Measurements from ENCODE around the gene PTPRJ.

Gene PTPRJ

DNA sequence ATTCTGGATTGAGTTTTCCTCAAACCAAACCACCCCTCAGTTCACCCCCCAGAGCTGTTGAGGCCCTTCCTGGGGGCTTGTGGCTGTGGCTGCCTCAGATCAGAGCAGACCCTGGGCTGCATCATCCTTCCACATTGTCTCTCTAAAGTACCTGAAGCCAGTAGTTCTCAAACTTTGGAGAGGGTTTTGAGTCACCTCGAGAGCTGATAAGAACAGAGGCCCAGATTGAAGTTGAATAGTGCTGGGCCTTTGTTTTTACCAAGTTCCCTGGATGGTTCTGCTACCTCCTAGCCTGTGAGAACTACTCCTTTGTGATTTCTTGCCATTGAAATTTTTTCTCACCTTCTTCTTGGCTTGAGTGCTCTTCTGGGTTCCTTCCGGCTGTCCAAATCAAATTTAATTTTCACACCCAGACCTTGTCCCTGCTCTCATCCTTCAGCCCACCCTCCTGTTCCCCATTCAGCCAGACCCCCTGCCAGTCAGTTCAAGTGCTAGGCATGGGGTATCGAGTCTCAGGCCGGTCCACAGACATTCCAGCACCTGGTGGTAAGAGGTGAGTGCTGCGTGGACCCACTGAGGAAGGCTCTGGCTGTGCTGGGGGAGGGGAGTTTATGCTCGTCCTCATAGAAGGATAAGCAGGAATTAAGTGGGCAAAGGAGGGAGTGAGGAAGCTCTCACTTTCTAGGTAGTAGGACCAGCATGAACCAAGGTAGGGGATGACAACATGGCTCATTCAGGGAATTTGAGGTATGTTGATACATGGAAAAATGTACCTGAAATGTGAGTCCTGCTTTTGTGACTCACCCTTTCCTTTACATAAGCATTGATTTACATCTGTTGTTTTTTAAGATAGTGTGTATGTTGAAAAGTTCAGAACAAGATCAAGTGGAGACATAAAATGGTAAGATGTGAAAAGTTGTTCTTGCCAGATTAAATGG is 116.5 kb downstream of the PTPRJ start:
- DNase-seq = peak; percentile 58

DNA sequence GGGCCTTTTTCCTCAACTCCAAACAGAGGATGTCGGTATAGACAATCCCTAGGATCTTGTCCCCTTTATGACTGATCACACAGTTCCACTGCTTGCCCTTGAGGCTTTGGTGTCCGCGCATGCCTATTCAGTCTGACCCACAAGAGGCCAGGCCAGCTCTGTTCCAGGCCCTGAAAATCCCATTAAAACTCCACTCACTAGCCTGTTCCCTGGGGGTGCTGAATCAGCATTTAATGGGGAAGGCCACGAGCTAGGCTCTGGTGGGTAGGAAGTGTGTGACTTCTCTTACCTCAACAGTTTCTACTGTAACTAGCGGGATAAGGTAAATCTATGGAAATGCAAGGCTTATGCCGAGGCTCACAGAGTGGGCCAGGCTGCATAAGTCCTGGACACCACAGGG is 117.7 kb downstream of the PTPRJ start:
- DNase-seq = no peak

DNA sequence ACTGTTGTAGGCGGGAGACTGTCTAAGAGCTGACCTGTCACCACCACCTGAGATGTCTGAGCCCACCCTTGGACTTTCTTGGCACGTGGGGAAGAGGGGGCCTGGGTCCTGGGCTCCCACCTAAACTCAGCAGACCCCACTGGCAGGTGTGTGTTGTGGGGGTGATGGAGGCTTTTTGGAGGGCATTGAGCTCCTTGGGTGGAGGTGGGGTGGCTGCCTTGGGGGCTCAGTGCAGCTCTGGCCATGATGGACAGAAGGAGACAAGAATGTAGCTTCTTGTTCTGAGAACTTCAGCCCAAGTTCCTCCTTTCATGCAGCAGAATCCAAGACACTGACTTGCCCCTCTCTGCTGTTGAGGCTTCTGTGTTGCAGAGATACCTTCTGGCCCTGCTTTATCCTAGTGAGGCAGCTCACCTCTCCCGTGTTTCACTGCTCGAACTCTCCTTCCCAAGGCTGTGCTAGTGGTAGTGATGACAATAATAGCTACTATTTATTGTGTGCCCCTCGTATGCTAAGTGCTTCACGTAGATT is 119.6 kb downstream of the PTPRJ start:
- DNase-seq = no peak

DNA sequence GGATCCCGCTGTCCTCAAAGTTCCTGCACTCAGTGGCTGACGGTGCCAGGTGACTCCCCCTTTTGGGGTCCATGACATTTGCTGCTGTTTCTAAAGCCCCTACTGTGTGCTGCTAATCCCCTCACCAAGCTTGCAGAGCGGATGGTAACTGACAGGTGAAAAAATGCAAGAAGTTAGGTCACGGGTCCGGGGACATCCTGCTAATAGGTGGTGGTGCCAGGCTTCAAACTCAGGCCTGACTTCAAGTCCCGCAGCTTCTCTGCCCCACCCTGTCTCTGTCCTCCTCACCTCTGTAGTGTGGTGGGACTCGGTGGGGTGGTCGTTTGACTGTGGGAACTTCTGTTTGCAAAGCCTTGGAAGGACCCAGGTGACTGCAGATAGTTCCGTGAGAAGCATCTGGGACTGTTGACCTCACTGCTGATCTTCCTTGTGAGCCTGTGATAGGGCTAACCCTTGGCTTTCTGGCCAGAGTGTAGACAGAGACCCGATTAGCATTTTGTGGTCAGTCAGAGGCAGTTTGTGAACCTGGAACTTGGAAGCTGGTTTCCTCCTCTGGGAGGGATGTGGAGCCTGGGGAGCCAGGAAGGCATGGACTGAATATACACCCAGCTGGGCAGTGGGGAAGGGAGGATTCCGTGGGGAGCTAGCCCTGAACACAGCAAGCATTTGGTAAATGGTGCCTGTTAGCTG is 120.8 kb downstream of the PTPRJ start:
- DNase-seq = no peak

DNA sequence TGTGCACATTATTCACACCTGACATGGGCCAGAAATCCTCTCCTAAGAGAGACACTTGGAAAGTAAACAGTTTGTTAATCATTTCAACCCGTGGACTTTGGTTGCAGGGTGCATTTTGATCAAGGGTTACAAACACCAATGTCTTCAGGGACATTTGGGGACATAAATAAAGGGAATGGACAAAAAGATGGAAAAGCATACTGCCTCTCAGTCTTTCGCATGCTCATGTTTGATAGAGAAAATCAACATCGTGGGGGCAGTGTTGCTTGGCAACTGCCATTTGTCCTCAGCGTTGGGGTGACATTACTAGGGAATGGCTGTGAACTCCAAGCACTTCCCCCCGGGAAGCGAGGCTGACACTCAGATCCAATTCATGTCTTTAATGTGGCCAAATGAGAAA is 121.6 kb downstream of the PTPRJ start:
- DNase-seq = no peak

DNA sequence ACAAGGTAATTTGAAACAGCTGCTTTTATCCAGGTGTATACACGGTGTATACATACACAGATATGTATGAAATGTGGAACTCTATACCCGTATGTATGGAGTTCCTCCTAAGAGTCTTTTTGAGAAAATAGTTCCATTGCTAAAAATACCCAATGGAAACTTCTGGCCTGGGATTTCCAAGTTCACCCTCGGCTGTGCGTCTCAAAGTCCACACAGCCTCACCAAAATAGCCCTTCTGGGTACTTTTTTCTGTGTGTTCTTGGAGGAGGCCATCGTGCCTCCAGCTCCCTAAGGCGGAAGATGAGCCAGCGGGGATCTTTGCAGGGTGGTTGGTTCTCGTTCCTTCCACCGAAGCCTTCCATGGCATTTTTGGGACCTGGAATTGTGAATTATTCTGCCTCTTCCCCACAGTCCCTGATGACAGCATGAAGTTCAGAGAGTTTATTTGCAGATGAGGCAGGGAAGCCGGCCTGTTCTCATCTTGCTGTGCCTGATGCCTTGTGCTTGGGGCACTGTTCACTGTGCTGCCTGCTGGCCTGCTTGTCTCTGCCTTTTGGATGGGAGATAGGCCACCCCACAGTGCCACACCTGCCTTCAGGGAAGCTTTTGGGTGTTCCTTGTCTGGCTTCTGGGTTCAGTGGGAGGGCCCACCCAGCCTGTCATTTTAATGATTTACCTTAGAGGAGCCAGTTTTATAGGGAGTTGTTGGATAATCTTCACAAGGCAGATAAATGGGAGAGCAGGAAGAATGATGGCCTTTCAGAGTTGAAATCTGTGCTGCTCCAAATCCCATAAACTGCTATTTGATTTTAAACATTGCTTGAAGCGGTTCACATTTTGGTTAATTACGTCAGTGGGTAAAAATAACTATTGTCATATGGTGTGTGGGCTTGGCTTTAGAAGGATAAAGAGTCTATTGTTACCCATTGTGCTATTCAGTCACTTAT is 123.5 kb downstream of the PTPRJ start:
- no peak for DNase-seq

DNA sequence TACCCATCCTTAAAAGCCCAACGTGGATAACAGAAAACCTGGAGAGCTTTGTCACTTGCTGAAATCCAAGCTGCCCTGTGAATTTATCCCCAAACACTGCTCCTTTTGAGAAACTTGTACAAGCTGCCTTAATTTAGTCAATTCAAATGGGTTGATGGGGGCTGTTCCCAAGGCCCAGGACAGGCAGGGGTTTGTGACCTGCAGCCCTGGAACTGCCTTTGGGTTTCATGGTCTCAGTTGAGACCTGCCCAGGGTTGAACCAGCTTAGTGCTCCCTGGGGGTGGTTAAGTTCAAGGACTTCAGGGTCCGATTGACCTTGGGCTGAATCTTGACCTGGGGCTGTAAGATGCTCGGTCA is 124.2 kb downstream of the PTPRJ start:
- no peak for DNase-seq

DNA sequence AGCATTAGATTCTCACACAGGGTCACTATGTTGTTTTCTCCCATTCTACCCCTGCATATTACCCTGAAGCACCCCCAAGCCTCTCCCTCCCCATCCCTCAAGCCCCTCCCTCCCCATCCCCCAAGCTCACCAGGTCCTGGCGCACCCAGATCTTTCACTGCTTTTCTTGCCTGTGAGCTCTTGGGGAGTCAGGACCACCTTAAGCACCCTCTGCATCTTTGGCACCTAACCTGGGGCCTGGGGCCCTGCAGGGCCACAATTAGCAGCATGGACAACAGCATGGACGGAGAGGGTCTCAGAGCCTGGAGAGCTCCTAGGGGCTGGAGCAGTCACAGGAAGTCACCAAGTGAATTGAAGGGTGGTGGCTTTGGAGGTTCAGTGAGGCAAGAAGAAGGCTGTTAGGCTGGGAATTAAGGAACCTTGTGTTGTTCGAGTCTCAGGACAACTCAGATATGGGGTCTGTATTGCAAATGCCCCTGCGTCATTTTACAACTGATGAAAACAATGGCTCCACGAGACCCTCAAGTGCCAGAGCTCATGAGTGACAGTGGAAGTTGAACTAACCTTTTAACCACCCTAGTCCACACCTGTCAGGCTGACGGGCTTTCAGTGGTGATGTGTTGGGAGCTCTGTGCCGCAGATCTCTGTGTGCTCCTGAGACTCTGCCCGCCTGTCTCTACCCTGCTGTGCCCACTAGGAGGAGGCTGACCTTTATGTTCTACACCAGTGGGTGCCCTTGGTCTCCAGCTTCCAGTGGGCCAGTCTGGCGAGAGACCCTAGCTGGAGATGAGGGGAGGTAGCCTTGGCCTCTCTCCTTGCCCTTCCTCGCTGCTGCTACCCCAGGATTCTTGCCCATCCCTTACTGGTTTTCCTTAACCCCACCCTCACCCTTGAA is 125.0 kb downstream of the PTPRJ start:
- DNase-seq = no peak

DNA sequence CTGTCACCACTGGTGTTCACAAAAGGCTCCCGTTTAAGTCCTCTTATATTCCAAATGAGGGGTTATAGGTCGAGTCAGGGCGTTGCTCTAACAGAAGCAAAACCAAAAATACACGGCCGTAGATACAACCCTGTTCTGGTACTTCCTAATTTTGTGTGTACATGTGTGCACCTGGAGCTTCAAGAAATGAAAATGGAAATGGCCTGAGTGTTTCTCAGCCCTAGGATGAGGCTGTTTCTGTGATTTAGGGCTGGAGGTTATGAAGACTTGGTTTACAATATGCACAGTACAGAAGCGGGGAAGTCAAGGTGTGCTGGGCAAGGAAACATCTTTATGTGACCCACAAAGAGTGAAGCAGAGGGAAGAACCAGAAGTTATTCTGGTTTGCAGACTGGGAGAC is 125.8 kb downstream of the PTPRJ start:
- no peak for DNase-seq

DNA sequence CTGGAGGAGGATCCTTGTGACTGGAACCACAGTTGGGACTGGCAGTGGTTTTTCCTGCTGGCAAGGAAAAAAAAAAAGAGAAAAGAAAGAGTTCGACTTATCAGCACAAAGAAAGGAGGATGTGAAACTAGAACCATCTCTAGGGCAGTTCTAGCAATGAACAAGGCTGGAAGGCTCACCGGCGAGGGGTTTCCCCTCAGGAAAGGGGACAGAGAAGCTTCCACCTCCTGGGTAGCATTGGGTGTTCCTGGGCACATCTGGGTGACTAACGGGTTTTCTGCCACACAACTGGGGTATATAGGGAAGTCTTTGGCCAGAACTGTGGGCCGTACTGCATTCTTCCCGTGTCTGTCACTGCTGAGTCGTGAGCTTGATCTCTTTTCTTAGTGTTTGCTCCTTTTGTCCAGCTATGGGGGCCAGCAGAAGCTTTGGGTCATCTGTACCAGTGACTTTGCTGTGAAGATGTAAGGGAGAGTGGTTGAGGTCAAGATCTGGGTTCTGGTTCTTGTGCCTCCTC is 126.9 kb downstream of the PTPRJ start:
- DNase-seq = peak; percentile 44

DNA sequence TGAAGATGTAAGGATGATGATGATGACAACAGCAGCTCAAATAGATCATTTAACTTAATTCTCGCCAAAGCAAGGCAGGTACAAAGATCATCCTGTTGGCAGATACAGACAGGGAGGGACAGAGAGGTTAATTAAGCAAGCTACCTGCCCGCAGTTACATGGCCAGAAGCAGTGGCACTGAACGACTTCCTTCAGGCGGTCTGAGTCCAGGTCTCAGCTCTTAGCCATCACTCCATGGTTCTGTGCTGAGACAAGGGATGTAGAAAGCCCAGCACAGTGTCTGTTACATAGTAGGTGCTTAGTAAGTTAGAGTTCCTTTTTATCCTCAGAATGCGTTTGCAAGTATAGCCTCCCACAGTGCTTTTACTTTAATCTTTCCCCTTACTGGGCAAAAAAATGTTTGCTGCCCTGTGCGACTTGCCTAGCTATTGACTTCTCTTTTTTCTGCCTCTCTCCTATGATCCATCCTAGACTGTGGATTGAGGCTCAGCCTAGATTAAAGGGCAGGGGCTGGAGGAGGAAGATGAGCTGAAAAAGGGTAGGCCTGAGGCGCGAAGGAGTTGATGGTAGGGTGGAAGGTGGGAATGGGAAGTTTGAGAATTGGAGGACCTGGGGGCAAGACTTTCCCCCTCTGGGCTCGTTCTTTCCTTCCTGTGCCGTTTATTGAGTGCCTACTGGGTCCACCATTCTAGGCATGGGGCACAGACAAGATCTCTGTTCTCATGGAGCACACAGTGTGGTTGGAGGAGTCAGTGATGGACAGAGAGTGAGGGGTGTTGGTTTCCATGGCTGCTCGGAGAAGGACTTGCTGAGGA is 128.1 kb downstream of the PTPRJ start:
- DNase-seq = no peak

DNA sequence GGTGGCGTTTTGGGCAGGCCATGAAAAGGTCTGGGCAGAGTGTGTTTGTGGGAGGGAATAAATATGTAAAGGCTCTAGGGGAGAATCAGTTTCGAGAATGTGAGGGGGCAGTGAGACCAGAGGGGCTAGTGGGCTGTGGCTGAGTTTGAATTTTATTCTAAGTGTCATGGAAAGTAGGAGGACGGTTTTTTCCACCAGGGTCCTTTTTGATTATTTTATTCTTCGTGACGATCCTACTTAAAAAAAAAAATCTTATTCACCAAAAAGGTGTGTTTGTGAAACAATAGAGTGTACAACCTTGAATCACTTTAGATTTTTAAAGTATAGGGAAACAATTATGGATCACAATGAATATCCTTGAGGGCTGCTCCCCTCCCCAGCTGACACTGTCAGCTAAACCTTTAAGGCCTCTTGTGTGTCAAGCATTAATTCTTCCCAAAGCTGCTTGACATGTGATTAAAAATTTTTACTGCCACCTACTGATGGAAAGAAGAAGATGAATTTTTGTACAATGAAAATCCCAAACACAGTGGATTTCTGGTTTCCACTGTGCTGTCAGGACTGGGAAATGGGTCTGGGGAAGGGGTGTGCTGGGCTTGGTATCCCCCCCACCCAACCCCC is 128.8 kb downstream of the PTPRJ start:
- peak; percentile 24 for DNase-seq

DNA sequence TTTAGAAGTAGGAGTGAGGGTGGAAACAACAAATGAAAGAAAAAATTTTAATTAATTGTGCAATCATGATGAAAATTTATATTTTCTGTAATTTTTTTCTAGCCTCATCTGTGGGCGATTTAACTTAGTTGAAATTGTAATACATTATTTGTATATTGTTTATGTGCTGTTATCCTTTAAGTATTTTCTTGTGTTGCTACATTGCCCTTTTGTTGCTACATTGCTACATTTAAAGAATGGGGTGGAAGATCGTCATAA is 130.1 kb downstream of the PTPRJ start:
- no peak for DNase-seq

DNA sequence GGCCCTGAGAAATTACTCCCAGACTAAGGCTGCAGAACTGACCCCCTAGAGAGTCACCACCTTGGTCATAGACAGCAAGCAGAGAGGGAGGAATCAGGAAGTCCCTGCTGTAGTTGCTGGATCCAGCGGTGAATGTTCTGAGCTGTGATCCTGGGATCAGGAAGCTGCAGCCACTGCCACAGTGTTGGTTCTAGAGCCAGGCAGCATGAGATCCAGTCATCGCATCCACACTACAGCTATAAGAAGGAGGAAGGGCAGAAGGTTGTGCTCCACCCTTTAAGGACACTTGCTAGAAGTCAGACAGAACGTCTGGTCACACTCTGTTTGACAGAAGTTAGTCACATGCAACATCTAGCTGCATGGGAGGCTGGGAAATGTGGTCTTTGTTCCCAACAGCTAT is 131.5 kb downstream of the PTPRJ start:
- no peak for DNase-seq

DNA sequence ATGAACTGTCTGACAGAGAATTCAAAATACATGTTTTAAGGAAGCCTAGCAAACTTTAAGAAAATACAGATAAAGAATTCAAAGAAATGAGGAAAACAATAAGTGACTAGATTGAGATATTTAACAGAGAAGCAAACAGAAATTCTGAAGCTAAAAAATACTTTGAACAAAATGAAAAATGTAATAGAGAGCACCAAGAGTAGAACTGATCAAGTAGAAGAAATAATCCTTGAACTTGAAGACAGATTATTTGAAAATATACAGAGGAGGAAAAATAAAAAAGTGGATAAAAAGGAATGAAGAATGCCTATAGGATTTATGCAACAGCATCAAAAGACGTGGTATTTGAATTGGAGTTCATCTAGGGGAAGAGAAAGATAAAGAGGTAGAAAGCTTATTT is 134.4 kb downstream of the PTPRJ start:
- DNase-seq = no peak

DNA sequence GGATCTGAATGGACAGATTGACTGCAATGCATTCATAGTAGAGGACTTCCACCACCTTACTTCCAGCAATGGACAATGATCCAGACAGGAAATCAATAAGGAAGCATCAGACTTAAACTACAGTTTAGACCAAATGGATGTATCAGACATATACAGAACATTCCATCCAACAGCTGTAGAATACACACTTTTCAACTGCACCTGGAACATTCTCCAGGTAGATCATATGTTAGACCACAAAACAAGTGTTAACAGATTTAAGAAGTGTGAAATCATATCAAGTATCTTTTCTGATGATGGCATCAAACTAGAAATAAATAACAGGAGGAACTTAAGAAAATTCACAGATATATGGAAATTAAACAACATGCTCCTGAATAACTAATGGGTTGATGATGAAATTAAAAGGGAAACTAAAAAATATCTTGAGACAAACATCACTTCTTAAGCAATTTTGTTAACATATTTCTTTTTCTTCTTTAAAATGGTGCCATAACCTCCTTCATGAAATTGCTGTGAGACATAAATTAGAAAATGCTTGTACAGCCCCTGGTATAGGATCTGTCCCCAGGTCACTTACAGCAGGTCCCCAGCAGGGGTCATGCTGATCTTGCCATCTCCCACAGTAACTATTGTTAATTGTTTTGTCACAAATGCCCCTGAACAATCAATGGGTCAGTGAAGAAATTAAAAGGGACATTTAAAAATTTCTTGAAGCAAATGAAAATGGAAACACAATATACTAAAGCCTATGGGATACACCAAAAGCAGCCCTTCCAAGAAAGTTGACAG is 136.3 kb downstream of the PTPRJ start:
- DNase-seq = no peak

DNA sequence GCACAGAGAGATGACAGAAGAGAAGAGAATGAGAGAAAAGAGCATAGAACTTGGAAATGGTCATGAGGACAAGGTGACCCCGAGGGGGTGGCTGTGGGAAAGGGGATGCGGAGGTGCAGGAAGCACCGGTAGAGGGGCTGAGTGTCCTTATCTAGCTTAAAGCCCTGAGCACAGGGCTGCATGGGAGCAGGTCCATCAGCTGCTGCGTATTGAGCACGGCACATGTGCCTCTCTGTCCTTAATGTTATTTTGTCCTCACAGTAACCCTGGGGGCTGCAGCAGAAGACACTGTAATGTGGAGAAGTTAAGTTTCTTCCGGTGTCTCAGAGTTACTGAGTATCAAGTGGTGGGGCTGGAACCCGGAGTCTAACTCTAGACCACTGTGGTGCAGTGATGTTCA is 141.9 kb downstream of the PTPRJ start:
- DNase-seq = no peak

DNA sequence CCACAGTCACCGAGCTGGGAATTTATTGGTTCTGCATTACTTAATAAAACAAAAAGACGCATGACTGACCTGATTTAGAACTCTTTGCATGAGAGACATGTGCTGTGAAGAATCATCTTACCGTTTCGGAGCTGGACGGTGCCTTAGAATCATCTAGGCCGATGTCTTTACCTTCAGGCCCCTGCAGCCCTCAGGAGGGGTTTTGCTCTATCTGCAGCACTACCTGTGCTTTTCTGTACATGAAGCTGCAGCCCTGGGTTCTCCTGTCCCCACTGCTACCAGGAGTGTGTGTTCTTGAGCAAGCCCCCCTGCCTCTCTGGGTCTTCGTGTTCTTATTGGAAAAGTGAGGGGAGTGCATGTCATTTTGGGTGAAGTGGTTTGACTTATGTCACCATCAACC is 142.3 kb downstream of the PTPRJ start:
- DNase-seq = no peak

DNA sequence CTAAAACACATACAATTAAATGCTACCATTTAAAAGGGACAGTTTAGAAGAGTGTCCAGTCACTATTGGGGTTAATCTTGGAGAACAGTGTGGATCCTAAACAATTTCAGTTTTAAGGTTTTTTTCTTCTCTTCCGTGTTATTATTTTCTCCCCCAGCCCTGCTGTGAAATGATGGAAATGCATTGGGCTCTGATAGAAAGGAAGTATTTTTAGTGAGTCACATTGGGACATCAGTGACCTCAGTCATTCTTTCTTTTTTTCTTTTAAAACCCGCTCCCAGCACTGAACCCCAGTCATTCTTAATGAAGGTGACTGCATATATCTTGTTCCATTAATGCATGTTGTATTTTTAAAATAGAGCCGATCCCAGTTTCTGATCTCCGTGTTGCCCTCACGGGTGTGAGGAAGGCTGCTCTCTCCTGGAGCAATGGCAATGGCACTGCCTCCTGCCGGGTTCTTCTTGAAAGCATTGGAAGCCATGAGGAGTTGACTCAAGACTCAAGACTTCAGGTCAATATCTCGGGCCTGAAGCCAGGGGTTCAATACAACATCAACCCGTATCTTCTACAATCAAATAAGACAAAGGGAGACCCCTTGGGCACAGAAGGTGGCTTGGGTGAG is 143.0 kb downstream of the PTPRJ start:
- DNase-seq = no peak

Measured in NCI-H226 (cell line).